HG03520 (cell line): ENCODE data around the gene TEX51.

ENCODE experiments used
- ATAC-seq: cut with Tn5 transposase; IDR thresholded peaks from one replicate; pipeline ENCODE4 v1.9.1; 2021; ENCODE audit warnings: mild to moderate bottlenecking, moderate library complexity; ENCODE audit not compliant: unreplicated experiment

TEX51 gene

DNA sequence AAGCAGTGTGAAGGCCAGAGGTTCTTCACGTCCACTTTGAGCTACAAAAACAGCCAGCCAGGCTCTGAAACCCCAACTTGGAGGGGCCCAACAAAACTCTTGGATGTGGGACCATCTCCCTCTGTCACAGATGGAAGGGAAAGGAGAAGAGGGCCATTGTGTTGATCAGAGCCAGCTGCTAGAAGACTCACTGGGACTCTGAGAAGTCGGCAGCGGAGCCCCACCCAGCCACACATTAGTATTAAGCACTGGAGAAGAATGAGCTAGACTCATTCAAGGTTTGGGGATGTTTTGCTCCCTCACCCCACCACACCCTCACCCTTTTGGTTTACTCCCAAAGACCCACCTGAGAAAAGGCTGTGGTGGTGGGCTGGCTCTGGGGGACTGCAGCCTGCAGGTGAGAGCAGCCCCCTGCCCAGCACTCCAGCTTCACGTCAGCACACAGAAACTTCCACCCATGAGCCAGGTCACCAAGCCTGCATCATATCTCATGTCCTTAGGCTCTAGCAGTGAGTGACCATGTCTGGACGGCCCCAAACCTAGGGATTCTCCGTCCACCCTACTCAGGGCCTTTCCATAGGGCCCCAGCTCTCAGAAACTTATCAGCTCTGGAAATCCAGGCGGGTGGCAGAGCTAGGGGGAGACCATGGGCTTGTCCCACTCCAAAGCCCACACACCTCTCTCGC is 12.6 kb downstream of the TEX51 start:
- ATAC-seq, result no peak

- ATAC-seq, result no peak
These were observed 13.5 kb downstream of the TEX51 start for GRCh38 chr2:126912201-126912600.

- ATAC-seq, result no peak
These were observed 14.6 kb downstream of the TEX51 start for GRCh38 chr2:126913329-126913728.

DNA sequence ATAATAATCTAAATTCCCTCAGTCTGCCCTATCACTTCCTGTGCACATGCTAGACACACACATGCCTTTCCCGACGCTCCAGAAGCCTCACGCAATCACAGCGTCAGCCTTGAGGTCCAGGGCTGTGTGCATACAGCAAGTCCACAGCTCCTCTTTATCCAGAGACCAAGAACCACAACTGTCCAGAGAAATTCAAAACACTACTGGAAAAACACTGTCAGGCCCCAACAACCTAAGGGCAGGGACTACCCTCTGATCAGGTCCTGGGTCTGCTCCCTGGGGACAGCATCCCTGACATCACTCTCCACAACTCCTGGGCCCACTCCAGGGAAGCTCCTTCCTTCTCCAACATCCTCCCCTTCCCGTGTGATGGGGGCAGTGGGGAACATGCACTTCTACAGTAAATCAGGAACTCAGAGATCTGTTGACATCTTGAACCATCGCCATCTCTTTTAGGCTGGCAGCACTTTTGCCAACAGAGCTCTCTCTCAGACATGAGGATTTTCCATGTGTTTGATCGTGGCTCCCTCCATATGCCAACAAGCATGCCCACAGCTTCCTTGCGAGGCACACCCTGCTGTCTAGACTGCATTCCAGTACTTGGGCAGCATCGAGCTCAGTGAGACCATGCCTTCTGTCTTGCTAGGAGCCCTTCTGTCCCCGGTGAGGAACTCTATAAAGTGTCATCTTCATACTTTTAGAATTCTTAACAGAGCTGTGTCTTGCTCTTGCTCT is 15.4 kb downstream of the TEX51 start:
- no peak for ATAC-seq

DNA sequence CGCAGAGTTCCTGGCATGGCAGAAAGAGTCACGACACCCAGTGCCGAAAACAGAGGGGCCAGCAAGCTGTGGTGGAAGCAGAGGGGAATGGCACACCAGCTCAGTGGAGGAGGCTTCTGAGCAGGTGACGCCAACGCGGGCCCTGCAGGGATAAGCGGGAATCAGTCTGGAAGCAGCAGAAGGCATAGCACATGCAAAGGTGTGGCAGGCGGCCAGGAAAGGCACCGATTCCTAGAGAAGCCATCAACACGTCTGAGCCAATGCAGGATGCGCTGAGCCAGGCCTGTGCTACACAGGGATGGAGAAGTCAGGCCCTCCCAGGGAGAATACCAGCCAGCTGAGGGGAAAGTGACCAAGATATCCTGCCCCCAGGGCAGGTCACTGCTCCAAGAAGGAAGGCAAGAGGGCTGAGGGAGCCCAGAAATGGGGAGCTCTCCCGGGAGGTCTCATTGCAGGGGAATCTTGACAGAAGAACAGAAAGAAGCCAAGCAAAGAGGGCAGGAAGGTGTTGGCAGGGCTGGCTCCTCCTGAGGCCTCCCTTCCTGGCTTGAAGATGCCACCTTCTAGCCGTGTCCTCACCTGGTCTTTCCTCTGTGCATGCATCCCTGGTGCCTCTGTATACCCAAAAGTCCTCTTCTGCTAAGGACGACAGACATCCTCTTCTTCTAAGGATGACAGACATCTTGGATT is 16.3 kb downstream of the TEX51 start:
- no peak for ATAC-seq

DNA sequence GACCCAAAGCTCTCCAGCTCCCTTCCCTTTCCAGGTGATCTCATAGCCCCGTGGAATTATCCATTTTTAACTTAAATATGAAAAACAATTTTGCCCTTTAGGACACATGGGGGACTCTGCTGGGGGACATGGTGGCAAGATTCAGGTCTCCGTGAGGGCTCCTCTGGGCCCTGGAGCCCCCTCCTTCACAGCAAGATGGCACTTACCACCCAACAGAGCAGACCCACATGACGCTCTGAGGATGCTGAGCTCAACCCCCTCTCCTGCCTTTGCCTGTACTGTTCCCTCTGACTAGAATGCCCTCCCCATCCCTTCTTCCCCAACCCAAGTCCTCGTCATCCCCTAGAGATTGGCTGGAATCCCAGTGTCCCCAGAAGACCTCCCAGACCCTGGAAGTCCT is 17.2 kb downstream of the TEX51 start:
- ATAC-seq, result no peak

DNA sequence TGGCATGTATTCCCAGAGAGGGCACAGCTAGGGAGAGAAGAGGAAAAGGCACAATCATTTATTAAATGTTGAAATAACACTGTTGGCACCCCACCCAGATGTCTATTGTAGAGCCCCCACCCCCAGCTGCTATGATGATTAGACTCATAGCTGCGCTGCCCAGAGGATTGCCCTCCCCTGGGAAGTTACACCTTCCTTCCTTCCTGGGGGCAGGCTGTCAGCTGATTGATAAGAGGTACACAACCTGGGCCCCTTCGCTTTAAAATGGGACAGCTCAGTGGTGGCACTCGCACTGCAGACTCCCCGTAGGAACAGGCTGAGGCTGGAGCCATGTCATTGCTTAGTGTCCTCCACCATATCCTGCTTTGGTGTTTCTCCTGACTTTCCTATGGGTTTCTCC is 18.1 kb downstream of the TEX51 start:
- no peak for ATAC-seq

GRCh38 chr2:126921066-126921465 is 22.4 kb downstream of the TEX51 start:
- no peak for ATAC-seq

DNA sequence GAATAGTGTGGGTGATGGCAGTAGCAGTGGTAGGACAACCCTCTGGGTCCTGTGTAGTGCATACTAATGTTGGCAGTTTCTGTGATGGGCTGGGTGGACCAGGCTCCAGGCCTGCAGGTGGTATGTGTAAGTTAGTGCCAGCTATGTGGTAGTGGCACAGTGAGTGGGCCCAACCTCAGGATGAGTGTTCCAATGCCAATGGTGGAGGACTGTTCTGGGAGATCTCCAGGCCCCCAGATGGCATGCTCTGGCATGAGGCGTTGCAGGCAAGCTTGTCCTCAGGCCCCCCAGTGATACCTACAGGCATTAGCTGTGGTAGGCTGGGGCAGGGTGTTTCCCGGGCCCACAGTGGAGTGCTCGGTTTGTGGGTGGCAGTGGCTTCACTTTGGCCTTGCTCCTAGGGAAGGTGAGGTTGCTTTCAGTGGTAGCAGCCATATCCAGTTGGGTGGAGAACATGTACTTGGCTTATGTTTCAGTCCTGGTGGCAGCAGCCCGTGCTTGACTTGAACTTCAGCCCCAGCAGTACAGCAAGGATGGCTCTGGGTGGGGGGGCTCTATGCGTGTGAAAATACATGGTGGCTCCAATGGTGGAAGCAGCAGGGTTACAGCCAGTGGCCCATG is 32.4 kb downstream of the TEX51 start:
- ATAC-seq, result no peak

DNA sequence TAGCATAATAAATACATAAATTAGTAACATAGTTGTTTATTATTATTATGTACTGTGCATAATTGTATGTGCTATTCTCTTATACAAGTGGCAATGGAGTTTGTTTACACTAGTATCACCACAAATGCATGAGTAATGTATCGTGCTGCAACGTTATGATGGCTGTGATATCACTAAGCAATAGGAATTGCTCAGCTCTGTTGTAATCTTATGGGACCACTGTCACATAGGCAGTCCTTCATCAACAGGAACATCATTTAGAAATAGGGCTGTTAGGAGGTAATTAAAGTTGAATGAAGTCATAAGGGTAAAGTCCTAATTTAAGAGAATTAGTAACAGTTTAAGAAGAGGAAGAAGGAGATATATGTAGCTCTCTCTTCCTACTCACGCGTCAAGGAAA is 33.8 kb downstream of the TEX51 start:
- ATAC-seq, result no peak

- no peak for ATAC-seq
These were observed 34.4 kb downstream of the TEX51 start for GRCh38 chr2:126932966-126933710.

DNA sequence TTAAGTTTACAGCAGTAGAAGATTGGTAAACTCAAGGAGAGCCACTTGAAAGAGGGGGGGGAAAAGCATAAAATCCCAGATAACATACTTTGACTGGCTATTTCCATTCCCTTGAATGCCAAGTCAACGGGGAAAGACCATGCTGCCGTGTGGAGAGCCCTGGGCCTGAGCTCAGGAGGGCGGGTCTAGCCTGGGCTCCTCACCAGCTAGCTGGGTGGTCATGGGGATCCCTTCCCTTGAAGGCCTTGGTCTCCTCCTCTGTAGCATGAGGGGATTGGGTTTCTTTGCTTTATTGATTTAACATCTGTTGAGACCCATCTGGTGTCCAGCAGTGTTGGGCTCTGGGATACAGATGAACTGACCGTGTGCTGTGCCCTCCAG is 35.0 kb downstream of the TEX51 start:
- ATAC-seq, result no peak

- no peak for ATAC-seq
These were observed 36.1 kb downstream of the TEX51 start for GRCh38 chr2:126934809-126935208.

DNA sequence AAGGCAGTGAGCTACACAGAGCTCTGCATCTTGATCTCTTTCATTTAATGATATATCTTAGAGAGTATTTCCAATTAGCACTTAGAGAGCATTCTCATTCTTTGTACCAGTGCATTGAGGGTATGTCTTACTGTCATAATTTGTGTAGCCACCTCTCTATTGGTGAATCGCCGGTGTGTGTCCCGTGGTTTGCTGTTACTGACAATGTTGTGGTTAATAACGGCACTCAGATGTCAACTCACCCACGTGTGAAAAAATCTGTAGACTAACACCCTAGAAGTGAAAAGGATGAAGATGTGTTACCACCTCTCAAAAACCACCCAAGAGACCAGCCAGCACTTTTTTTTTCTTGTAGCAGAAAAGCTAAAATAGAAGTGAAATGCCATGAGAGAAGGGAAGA is 37.1 kb downstream of the TEX51 start:
- no peak for ATAC-seq

GRCh38 chr2:126936219-126936723 is 37.6 kb downstream of the TEX51 start:
- no peak for ATAC-seq

GRCh38 chr2:126940331-126940730 is 41.6 kb downstream of the TEX51 start:
- ATAC-seq, result no peak

DNA sequence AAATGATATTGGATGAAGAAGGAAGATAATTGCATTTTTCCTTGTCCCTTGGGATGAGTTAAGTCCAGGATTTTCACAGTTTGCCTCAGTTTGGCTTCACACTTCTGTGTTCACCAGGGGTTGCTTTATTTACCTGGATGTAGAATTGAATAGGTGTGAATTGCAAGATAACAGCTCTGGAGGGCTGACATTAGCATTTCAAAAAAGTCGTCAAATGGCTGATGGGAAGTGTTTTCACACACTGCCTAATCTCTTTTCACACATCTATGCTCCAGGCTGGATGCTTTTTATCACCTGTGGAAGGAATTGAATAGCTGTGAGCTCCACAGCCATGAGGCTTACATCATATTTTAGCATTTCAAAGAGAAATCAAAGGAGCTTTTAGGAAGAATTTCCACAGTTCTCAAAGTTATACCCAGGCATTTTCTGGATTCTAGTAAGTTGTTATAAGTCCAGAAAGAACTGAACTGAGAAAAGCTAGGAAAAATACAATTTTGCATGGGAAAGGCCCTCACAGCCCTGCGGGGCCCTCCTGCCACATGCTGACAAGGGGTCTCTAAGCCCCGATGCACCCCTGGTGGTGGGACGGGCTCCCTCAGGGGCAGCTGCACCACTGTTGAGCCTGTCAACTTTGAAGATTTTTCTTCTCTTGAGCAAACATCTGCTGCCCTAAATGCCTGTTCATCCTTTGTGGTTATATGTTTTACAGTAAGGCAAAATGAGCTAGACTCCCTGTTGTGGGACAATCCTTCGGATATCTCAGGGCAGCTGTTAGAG is 43.9 kb downstream of the TEX51 start:
- ATAC-seq, result no peak

DNA sequence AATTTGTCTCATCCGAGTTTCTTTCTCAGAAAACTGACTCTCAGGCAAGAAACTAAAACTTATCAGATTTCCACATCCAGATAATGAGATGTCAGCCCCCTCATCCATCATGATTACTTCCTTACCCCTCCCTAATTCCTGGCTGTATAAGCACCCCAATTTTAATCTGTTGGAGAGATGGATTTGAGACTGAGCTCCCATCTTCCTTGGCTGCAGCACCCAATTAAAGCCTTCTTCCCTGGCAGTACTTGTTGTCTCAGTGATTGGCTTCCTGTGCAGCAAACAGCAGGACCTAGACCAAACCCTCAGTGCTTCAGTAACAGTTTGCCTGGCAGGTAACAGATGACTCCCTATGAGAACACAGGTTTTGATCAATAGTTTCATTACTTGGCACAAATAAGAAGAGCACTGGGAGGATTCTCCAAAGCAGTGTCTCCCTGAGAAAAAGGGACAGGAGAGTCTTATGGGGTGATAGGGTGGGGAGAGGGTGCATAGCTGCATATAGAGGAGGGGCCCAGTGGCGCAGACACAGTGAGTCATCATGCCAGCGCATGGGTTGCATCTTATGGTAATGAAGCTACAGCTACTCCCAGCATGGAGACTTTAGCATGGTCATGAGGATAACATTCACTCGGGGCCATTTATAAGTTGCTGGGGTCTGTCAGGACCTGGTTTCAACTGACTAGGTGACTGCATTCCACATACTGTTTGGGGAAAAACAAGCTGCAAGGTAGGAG is 45.1 kb downstream of the TEX51 start:
- ATAC-seq, result no peak

GRCh38 chr2:126945118-126945517 is 46.4 kb downstream of the TEX51 start:
- no peak for ATAC-seq
